Midbrain (tissue), 1 donor: Measurements from ENCODE around the gene LTBP4.

Source experiments
- DNase-seq: peaks from one replicate; lab custom pipeline; 2025; lab: John Stamatoyannopoulos, UW

The LTBP4 gene

GRCh38 chr19:40596608-40597328 is 4.4 kb upstream of the LTBP4 start:
- no peak for DNase-seq

GRCh38 chr19:40597329-40597838 is 3.8 kb upstream of the LTBP4 start:
- no peak for DNase-seq

- peak; percentile 89 for DNase-seq
Observed at GRCh38 chr19:40598121-40598917, 2.9 kb upstream of the LTBP4 start.

GRCh38 chr19:40598918-40599307 is 2.3 kb upstream of the LTBP4 start:
- DNase-seq = no peak

- DNase-seq = no peak
Observed at GRCh38 chr19:40599331-40599901, 1.8 kb upstream of the LTBP4 start.

GRCh38 chr19:40599902-40600569 is 1.1 kb upstream of the LTBP4 start:
- DNase-seq = peak; percentile 30

- DNase-seq = no peak
Observed at GRCh38 chr19:40600570-40601133, 517 bp upstream of the LTBP4 start.

- DNase-seq = no peak
Observed at GRCh38 chr19:40603071-40603388, 1.9 kb downstream of the LTBP4 start.

GRCh38 chr19:40603389-40604170 is 2.4 kb downstream of the LTBP4 start:
- peak; percentile 67 for DNase-seq

GRCh38 chr19:40604171-40604646 is 3.0 kb downstream of the LTBP4 start:
- DNase-seq = no peak

GRCh38 chr19:40604647-40605215 is 3.6 kb downstream of the LTBP4 start:
- no peak for DNase-seq

- DNase-seq = peak; percentile 26
Observed at GRCh38 chr19:40605216-40605971, 4.2 kb downstream of the LTBP4 start.

GRCh38 chr19:40607311-40608239 is 6.4 kb downstream of the LTBP4 start:
- no peak for DNase-seq

- DNase-seq = no peak
Observed at GRCh38 chr19:40608240-40608621, 7.1 kb downstream of the LTBP4 start.

- no peak for DNase-seq
Observed at GRCh38 chr19:40608957-40609356, 7.8 kb downstream of the LTBP4 start.

- DNase-seq = peak; percentile 51
Observed at GRCh38 chr19:40609561-40610395, 8.6 kb downstream of the LTBP4 start.

- peak; percentile 26 for DNase-seq
Observed at GRCh38 chr19:40610396-40611064, 9.4 kb downstream of the LTBP4 start.
